Tibial nerve (tissue), 4 donors: ENCODE data around the gene KRT86.

Experiments used
- CTCF ChIP-seq, 5 experiments: fragments of 200-600 bp in 3 of 5; fragments of 450-650 bp in 2 of 5; sonication (generic) in 3 of 5; IDR thresholded peaks; one replicate each; pipeline ENCODE4 v1.5.1; 2016 to 2019; ENCODE audit warnings: antibody characterized with exemption in 5 of 5, mild to moderate bottlenecking in 3 of 5, moderate library complexity in 2 of 5
- EP300 ChIP-seq, 2 donors: sonication (generic); formaldehyde crosslinking; IDR thresholded peaks; one replicate each; pipeline ENCODE4 v1.6.1; 2017; ENCODE audit warnings: antibody characterized with exemption in 2 of 2, mild to moderate bottlenecking in 1 of 2

- TF ChIP-seq CTCF (IDR thresholded peaks at IDR 0.05) (no peak), EP300 (IDR thresholded peaks at IDR 0.05) (no peak)
Observed at GRCh38 chr12:52331833-52332232, 57.4 kb downstream of the KRT86 start.
